ENCODE data around the gene GCSAM. TPM values are rescaled to one million over a fixed set of nuclear protein-coding genes. Genes with fewer than 3 reads are reported as not detected.
"Not testable (repeated sequence)": the region's sequence is repeated elsewhere in the genome, so short reads cannot be mapped to it uniquely, and the experiment has no call there.

Gene GCSAM
- total RNA-seq, 1 experiment from 2014 or later, result not detected

GRCh38 chr3:112074006-112074405, 59.0 kb downstream of the GCSAM start:
- Histone ChIP-seq H3K9me3 (ENCODE audit: low read depth, low read length, poor library complexity, severe bottlenecking) (no peaks in the 10 kb centered on the region), H3K27ac (ENCODE audit: low read depth, low read length, poor library complexity, severe bottlenecking) (no peak overlapping the region), H3K4me3 (ENCODE audit: low read depth, low read length, poor library complexity, severe bottlenecking) (no peak overlapping the region), H3K4me1 (ENCODE audit: insufficient read depth, low read length, poor library complexity, severe bottlenecking) (no peaks in the 10 kb centered on the region), H3K36me3 (ENCODE audit: insufficient read depth, low read length, poor library complexity, severe bottlenecking) (no peaks in the 10 kb centered on the region), H3K27me3 (replicated peaks; ENCODE audit: insufficient read depth, low read depth, low read length, poor library complexity) (no peaks in the 10 kb centered on the region)
- intact Hi-C loops (cut with micrococcal nuclease; ENCODE audit: unreplicated experiment), result no loop called here
- ChIA-PET CTCF (no interaction called here), POLR2A (ENCODE audit: low non-redundant PET) (no interaction called here)
- TF ChIP-seq EZH2 (IDR thresholded peaks at IDR 0.05; ENCODE audit: borderline replicate concordance, low read depth, low read length, poor library complexity, severe bottlenecking), result no peak
- no peak for TF ChIP-seq CTCF (conservative IDR thresholded peaks at IDR 0.05; ENCODE audit: low read depth, low read length)
- no peak for DNase-seq (ENCODE audit: low spot score)
- BruUV-seq (replicated peaks), result no TSS peak

- H3K9me3 ChIP-seq (ENCODE audit: low read depth, low read length, poor library complexity, severe bottlenecking); H3K36me3 ChIP-seq (ENCODE audit: insufficient read depth, low read length, poor library complexity, severe bottlenecking); H3K27me3 ChIP-seq (replicated peaks; ENCODE audit: insufficient read depth, low read depth, low read length, poor library complexity); BruUV-seq (replicated peaks); intact Hi-C loops (cut with micrococcal nuclease; ENCODE audit: unreplicated experiment); H3K4me1 ChIP-seq (ENCODE audit: insufficient read depth, low read length, poor library complexity, severe bottlenecking); H3K4me3 ChIP-seq (ENCODE audit: low read depth, low read length, poor library complexity, severe bottlenecking); CTCF ChIA-PET; H3K27ac ChIP-seq (ENCODE audit: low read depth, low read length, poor library complexity, severe bottlenecking); DNase-seq (ENCODE audit: low spot score); POLR2A ChIA-PET (ENCODE audit: low non-redundant PET): not testable (repeated sequence)
Observed at GRCh38 chr3:112072387-112073060, 60.5 kb downstream of the GCSAM start.

Small RNAs within 50 kb of the gene (microRNA-seq; reads per million reads assigned to microRNA genes)
- gene MIR567, result not detected

Other genes starting within 250 kb of the GCSAM start
- 39.7 and 40.7 TPM in 2 replicates for gene ABHD10, start 154.2 kb downstream of the GCSAM start, total RNA-seq (2021)
- gene TAGLN3, start 134.3 kb downstream of the GCSAM start, total RNA-seq (2021), result 0.37 TPM in 1 of 2 replicates, not detected in the other
- gene TMPRSS7, start 98.5 kb downstream of the GCSAM start, total RNA-seq (2021), result not detected in 2 replicates
- gene C3orf52, start 46.9 kb downstream of the GCSAM start, total RNA-seq (2021), result 0.73 and 1.0 TPM in 2 replicates
- not detected in 2 replicates for gene SLC9C1, start 161.0 kb upstream of the GCSAM start, total RNA-seq (2021)
- not detected in 2 replicates for gene CD200, start 199.9 kb upstream of the GCSAM start, total RNA-seq (2021)